ENCODE results near the gene IPO11. TPM values are rescaled to one million over a fixed set of nuclear protein-coding genes. Genes with fewer than 3 reads are reported as not detected.
"Not testable (repeated sequence)": the region's sequence is repeated elsewhere in the genome, so short reads cannot be mapped to it uniquely, and the experiment has no call there.

The IPO11 gene
- total RNA-seq, 1 experiment from 2014 or later, result 66.5 TPM

DNA sequence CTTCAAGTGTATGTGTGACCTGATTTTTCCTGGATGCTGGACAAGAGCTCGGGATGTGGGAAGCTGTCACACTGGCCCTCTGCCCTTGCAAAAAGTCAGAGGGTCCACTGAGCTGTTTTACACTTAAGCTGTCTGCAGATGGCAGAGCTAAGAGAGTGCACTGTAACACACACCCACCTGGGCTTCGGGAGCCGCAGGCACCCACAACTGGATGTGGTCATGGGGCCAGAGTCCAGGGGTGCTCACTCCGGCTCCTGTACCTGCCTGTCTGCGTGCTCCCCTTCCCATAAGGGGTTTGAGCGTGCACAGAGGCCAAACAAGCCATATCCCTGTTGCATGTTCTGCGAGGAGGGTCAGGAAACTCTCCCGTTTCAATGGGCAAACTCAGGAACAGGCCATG lies 248.6 kb downstream of the IPO11 start:
- POLR2A ChIA-PET (ENCODE audit: low non-redundant PET), result no interaction called here
- intact Hi-C loops (cut with micrococcal nuclease; ENCODE audit: unreplicated experiment), result no loop called here

DNA sequence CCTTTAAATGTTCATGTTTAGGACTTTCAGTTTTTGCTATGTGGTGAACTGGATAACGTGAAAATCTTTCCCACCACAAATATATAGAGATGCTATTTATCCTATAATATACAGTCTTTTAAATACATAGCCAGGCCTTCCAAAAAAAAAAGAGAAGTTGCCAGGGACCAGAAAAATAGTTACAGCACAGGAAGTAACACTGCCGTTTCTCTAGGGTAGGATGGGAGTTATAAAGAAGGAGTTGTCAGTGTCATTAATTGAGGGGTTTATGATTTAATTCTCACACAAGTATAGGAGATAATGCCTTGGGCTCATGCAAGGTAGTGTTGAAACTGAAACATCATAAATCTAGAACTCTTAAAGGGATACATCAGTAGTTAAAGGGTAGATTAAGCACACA lies 250.0 kb downstream of the IPO11 start:
- no peaks in the 10 kb centered on the region for H3K27me3 ChIP-seq (replicated peaks; ENCODE audit: insufficient read depth, low read depth, low read length, poor library complexity)
- ChIA-PET POLR2A (ENCODE audit: low non-redundant PET) (no interaction called here), CTCF (no interaction called here)
- H3K27ac ChIP-seq (ENCODE audit: low read depth, low read length, poor library complexity, severe bottlenecking), result no peak overlapping the region
- no peaks in the 10 kb centered on the region for H3K9me3 ChIP-seq (ENCODE audit: low read depth, low read length, poor library complexity, severe bottlenecking)
- H3K4me3 ChIP-seq (ENCODE audit: low read depth, low read length, poor library complexity, severe bottlenecking), result no peak overlapping the region
- no peaks in the 10 kb centered on the region for H3K4me1 ChIP-seq (ENCODE audit: insufficient read depth, low read length, poor library complexity, severe bottlenecking)
- no peak for TF ChIP-seq EZH2 (IDR thresholded peaks at IDR 0.05; ENCODE audit: borderline replicate concordance, low read depth, low read length, poor library complexity, severe bottlenecking)
- TF ChIP-seq, protein P1, sequence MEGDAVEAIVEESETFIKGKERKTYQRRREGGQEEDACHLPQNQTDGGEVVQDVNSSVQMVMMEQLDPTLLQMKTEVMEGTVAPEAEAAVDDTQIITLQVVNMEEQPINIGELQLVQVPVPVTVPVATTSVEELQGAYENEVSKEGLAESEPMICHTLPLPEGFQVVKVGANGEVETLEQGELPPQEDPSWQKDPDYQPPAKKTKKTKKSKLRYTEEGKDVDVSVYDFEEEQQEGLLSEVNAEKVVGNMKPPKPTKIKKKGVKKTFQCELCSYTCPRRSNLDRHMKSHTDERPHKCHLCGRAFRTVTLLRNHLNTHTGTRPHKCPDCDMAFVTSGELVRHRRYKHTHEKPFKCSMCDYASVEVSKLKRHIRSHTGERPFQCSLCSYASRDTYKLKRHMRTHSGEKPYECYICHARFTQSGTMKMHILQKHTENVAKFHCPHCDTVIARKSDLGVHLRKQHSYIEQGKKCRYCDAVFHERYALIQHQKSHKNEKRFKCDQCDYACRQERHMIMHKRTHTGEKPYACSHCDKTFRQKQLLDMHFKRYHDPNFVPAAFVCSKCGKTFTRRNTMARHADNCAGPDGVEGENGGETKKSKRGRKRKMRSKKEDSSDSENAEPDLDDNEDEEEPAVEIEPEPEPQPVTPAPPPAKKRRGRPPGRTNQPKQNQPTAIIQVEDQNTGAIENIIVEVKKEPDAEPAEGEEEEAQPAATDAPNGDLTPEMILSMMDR (conservative IDR thresholded peaks at IDR 0.05; ENCODE audit: low read depth, low read length), result no peak
- no TSS peak for BruUV-seq (replicated peaks)
- no peaks in the 10 kb centered on the region for H3K36me3 ChIP-seq (ENCODE audit: insufficient read depth, low read length, poor library complexity, severe bottlenecking)
- intact Hi-C loops (cut with micrococcal nuclease; ENCODE audit: unreplicated experiment), result no loop called here
- no peak for DNase-seq (ENCODE audit: low spot score)

More for the DNA sequence above, 248.6 kb downstream of the IPO11 start:
- Histone ChIP-seq H3K36me3 (ENCODE audit: insufficient read depth, low read length, poor library complexity, severe bottlenecking) (no peaks in the 10 kb centered on the region), H3K9me3 (ENCODE audit: low read depth, low read length, poor library complexity, severe bottlenecking) (no peaks in the 10 kb centered on the region), H3K27ac (ENCODE audit: low read depth, low read length, poor library complexity, severe bottlenecking) (no peak overlapping the region), H3K4me3 (ENCODE audit: low read depth, low read length, poor library complexity, severe bottlenecking) (no peak overlapping the region), H3K4me1 (ENCODE audit: insufficient read depth, low read length, poor library complexity, severe bottlenecking) (no peaks in the 10 kb centered on the region), H3K27me3 (replicated peaks; ENCODE audit: insufficient read depth, low read depth, low read length, poor library complexity) (no peaks in the 10 kb centered on the region)
- BruUV-seq (replicated peaks), result no TSS peak
- CTCF ChIA-PET, result no interaction called here
- TF ChIP-seq EZH2 (IDR thresholded peaks at IDR 0.05; ENCODE audit: borderline replicate concordance, low read depth, low read length, poor library complexity, severe bottlenecking), result no peak
- TF ChIP-seq, protein P1 (conservative IDR thresholded peaks at IDR 0.05; ENCODE audit: low read depth, low read length), result no peak
- DNase-seq (ENCODE audit: low spot score), result no peak

DNA sequence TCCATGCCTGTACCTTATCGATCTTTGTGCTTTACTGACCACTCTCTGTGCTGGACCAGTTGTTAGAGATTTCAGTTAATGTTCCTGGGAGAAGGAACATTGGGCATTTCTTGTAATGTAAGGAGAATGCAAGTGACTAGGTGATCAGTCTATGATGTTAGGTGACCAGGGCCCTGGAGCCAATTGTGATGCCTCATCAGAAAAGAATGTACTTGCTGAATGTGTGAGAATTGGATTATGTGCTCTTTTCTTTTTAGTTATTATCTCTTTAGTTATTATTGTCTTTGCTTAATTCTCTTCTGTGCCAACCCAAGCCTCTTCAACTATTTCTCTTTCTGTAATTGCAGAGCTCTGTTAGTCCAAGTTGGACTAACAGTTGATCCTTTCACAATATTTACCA lies 258.9 kb downstream of the IPO11 start:
- TF ChIP-seq EZH2 (IDR thresholded peaks at IDR 0.05; ENCODE audit: borderline replicate concordance, low read depth, low read length, poor library complexity, severe bottlenecking), result no peak
- TF ChIP-seq, protein P1 (conservative IDR thresholded peaks at IDR 0.05; ENCODE audit: low read depth, low read length), result no peak
- ChIA-PET CTCF (no interaction called here), POLR2A (ENCODE audit: low non-redundant PET) (no interaction called here)
- no peak overlapping the region for H3K27ac ChIP-seq (ENCODE audit: low read depth, low read length, poor library complexity, severe bottlenecking)
- no peaks in the 10 kb centered on the region for H3K27me3 ChIP-seq (replicated peaks; ENCODE audit: insufficient read depth, low read depth, low read length, poor library complexity)
- no TSS peak for BruUV-seq (replicated peaks)
- intact Hi-C loops (cut with micrococcal nuclease; ENCODE audit: unreplicated experiment), result no loop called here
- H3K9me3 ChIP-seq (ENCODE audit: low read depth, low read length, poor library complexity, severe bottlenecking), result no peaks in the 10 kb centered on the region
- no peak overlapping the region for H3K4me3 ChIP-seq (ENCODE audit: low read depth, low read length, poor library complexity, severe bottlenecking)
- no peaks in the 10 kb centered on the region for H3K36me3 ChIP-seq (ENCODE audit: insufficient read depth, low read length, poor library complexity, severe bottlenecking)
- H3K4me1 ChIP-seq (ENCODE audit: insufficient read depth, low read length, poor library complexity, severe bottlenecking), result no peaks in the 10 kb centered on the region
- DNase-seq (ENCODE audit: low spot score), result no peak

DNA sequence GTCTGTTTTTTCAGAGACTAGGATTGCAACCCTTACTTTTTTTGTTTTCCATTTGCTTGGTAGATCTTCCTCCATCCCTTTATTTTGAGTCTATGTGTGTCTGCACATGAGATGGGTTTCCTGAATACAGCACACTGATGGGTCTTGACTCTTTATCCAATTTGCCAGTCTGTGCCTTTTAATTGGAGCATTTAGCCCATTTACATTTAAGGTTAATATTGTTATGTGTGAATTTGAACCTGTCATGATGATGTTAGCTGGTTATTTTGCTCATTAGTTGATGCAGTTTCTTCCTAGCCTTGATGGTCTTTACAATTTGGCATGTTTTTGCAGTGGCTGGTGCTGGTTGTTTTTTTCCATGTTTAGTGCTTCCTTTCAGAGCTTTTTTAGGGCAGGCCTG lies 264.0 kb downstream of the IPO11 start:
- intact Hi-C loops (cut with micrococcal nuclease; ENCODE audit: unreplicated experiment); BruUV-seq (replicated peaks); DNase-seq (ENCODE audit: low spot score); CTCF ChIA-PET; H3K36me3 ChIP-seq (ENCODE audit: insufficient read depth, low read length, poor library complexity, severe bottlenecking); H3K4me1 ChIP-seq (ENCODE audit: insufficient read depth, low read length, poor library complexity, severe bottlenecking); H3K4me3 ChIP-seq (ENCODE audit: low read depth, low read length, poor library complexity, severe bottlenecking); POLR2A ChIA-PET (ENCODE audit: low non-redundant PET); H3K9me3 ChIP-seq (ENCODE audit: low read depth, low read length, poor library complexity, severe bottlenecking); H3K27me3 ChIP-seq (replicated peaks; ENCODE audit: insufficient read depth, low read depth, low read length, poor library complexity); H3K27ac ChIP-seq (ENCODE audit: low read depth, low read length, poor library complexity, severe bottlenecking): not testable (repeated sequence)

Data from A673 (cell line).